ENCODE results near the gene FGF14.

FGF14 gene

DNA sequence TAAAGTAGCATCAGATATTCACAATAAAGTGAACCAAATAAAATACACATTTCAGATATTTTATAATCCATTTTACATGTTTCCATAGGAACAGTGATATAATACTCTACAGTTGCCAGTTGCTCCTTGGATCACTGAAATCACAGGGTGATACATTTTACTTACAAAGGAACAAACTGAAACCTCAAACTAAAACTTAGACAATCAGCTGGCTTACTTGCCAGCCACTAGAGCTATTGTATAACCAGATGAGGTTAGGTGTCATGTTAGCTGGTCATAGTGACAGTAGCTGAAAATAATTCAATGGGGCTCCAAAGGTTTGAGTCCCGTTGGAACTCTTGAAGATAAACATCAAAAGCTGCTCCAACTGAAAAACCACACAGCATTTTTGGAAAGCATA lies 674.7 kb downstream of the FGF14 start:
- H3K4me3 ChIP-seq (ENCODE audit: low read depth, low read length): no peak overlapping the region
- no peak for DNase-seq (ENCODE audit: low read depth)

DNA sequence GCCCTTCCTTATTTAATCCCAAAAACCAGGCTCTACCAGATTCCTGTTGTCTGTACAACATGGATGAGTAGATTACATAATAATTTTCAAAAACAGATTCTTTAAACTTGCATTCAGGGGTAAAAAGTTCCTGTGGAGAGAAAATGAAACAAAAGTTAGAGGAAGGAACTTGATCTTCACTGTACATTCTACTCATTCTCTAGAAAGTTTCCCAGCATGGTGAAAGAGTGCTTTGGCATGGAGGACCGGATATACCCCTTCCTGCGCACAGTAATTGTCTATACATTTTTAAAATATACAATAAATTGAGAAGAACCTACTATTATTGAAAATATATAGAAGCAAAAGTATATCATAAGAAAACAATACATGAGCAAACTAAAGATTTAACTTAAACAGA lies 675.2 kb downstream of the FGF14 start:
- DNase-seq (ENCODE audit: low read depth): no peak
- H3K4me3 ChIP-seq (ENCODE audit: low read depth, low read length): no peak overlapping the region
- TF ChIP-seq, protein P1, sequence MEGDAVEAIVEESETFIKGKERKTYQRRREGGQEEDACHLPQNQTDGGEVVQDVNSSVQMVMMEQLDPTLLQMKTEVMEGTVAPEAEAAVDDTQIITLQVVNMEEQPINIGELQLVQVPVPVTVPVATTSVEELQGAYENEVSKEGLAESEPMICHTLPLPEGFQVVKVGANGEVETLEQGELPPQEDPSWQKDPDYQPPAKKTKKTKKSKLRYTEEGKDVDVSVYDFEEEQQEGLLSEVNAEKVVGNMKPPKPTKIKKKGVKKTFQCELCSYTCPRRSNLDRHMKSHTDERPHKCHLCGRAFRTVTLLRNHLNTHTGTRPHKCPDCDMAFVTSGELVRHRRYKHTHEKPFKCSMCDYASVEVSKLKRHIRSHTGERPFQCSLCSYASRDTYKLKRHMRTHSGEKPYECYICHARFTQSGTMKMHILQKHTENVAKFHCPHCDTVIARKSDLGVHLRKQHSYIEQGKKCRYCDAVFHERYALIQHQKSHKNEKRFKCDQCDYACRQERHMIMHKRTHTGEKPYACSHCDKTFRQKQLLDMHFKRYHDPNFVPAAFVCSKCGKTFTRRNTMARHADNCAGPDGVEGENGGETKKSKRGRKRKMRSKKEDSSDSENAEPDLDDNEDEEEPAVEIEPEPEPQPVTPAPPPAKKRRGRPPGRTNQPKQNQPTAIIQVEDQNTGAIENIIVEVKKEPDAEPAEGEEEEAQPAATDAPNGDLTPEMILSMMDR (IDR thresholded peaks at IDR 0.05; ENCODE audit: low read depth, low read length, missing control alignments): no peak

More for the DNA sequence above, 674.7 kb downstream of the FGF14 start:
- TF ChIP-seq, protein P1 (IDR thresholded peaks at IDR 0.05; ENCODE audit: low read depth, low read length, missing control alignments): no peak

DNA sequence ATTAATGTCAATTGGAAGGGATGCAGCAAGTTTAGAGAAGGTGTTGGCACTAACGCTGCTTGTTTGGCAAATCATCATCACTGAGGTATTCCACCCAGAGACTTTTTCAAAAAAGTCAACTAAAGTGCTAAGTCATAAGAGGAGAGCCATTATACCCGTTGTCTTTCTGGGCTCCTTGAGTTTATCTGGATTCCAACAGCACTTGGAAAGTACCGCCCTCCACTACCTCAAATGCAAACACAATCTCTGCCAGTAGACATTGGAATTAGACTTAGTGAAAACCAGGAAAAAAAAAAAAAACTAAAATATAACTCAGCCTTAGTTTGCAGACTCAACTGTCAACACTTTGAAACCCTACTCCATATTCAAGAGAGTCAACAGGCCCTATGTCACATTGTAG lies 683.4 kb downstream of the FGF14 start:
- H3K4me3 ChIP-seq (ENCODE audit: low read depth, low read length): no peak overlapping the region
- no peak for DNase-seq (ENCODE audit: low read depth)
- TF ChIP-seq, protein P1 (IDR thresholded peaks at IDR 0.05; ENCODE audit: low read depth, low read length, missing control alignments): no peak

DNA sequence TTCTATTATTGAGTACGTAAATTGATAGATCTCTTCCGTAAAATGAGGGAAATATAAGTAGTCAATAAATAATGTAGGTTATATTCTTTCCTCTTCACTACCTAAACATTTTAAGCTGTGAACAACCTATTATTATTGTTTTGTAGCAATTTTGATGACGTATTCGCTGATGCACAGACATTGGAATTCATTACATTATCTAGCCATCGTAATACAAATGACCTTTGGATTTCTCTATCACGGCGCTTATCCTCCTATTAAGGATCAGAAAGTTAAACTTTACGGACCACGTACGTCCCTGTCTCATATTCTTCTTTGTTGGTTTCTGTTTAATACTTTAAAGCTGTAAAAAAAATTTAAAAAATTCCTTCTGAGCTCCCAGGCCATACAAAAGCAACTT lies 684.5 kb downstream of the FGF14 start:
- no peak for DNase-seq (ENCODE audit: low read depth)

DNA sequence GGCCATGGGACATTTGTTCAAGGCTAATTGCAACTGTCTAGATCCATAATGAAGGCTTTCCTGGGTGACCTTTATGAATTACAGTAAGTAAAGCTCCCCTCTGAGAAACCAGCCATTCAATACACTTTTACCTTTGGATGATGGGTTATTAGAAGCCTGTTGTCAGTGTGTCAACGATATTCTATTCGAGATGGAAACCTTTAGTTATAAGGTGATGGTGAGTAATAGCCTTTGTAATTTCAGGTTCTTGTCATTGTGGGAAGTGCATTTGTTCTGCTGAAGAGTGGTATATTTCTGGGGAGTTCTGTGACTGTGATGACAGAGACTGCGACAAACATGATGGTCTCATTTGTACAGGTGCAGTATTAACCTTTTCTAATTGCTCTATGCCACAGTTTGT lies 687.7 kb downstream of the FGF14 start:
- no peak for DNase-seq (ENCODE audit: low read depth)
- no peak overlapping the region for H3K4me3 ChIP-seq (ENCODE audit: low read depth, low read length)
- TF ChIP-seq, protein P1 (IDR thresholded peaks at IDR 0.05; ENCODE audit: low read depth, low read length, missing control alignments): no peak

More for the DNA sequence above, 684.5 kb downstream of the FGF14 start:
- H3K4me3 ChIP-seq (ENCODE audit: low read depth, low read length): no peak overlapping the region
- TF ChIP-seq, protein P1 (IDR thresholded peaks at IDR 0.05; ENCODE audit: low read depth, low read length, missing control alignments): no peak

DNA sequence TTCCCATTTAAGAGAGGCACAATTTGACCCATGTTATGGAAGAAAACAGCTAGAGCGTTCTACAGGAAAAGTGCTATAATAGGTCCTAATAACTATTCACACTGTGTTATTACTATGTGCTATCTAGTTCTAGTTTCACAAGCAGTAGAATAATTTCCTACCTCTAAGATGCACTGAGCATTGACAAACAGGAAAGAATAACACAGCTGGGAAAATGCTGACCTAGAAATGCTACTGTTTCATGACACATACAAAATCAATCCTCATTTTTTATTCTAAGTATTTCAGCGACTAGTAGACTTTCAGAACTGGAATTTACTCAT lies 689.9 kb downstream of the FGF14 start:
- TF ChIP-seq, protein P1 (IDR thresholded peaks at IDR 0.05; ENCODE audit: low read depth, low read length, missing control alignments): no peak

DNA sequence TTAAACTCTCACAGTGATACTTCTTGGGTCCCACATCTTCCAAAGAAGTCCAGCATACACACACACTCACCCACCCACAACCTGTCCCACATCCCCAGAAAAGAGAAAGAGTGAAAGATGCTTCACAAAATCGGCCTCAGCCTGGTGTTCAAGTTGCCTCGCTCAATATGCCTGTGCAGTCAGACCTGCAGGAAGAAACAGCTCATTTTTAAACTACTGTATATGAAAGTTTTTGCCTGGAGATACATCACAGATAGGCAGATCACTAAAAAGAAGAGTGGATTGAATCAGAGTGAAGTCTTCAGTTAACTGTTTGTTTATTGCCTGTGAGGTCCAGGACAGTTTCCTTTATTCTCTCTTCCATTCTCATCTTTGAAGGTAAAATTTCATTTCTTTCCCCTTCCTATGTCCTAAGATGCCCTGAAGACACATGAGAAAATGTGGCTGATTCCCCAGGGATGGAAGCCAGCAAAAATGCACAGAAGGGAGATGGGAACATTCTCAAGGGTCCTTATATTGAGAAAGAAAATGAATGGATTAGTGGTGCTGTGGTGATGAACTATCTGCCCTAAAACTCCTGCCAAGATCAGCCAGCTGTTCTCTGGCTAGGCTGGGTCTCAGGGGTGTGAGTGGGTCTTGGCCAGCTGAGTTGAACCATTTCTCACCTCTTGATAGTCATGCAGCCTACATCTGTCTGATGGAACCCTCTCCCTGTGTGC lies 690.4 kb downstream of the FGF14 start:
- no peak overlapping the region for H3K4me3 ChIP-seq (ENCODE audit: low read depth, low read length)
- TF ChIP-seq, protein P1 (IDR thresholded peaks at IDR 0.05; ENCODE audit: low read depth, low read length, missing control alignments): no peak
- DNase-seq (ENCODE audit: low read depth): no peak

More for the DNA sequence above, 689.9 kb downstream of the FGF14 start:
- DNase-seq (ENCODE audit: low read depth): no peak
- H3K4me3 ChIP-seq (ENCODE audit: low read depth, low read length): no peak overlapping the region
